Skeletal muscle satellite cell (primary cell): ENCODE results near the gene CCL26.
"Not testable (repeated sequence)": the region's sequence is repeated elsewhere in the genome, so short reads cannot be mapped to it uniquely, and the experiment has no call there.

Source experiments
- H3K27me3 ChIP-seq: 2 replicates; pipeline ENCODE4 v1.7.0; 2013; ENCODE audit warnings: low read length; ENCODE audit not compliant: control insufficient read depth, insufficient read depth
- H3K36me3 ChIP-seq: 2 replicates; pipeline ENCODE4 v1.7.0; 2013; ENCODE audit warnings: mild to moderate bottlenecking, control low read depth, low read length; ENCODE audit not compliant: insufficient read depth
- H3K4me1 ChIP-seq: 2 replicates; pipeline ENCODE4 v1.7.0; 2013; ENCODE audit warnings: low read length; ENCODE audit not compliant: control insufficient read depth, insufficient read depth
- H3K4me2 ChIP-seq: 2 replicates; pipeline ENCODE4 v1.7.0; 2013; ENCODE audit warnings: mild to moderate bottlenecking, low read length
- H3K4me3 ChIP-seq: 2 replicates; pipeline ENCODE4 v1.7.0; 2013; ENCODE audit warnings: low read length
- H3K9ac ChIP-seq: 2 replicates; pipeline ENCODE4 v1.7.0; 2013; ENCODE audit warnings: mild to moderate bottlenecking, low read depth, low read length, moderate library complexity
- H3K9me3 ChIP-seq: replicated peaks from 2 replicates; pipeline ENCODE4 v1.7.0; 2013; ENCODE audit warnings: mild to moderate bottlenecking, control low read depth, low read length

CCL26 gene

GRCh38 chr7:75809396-75809795 is 37.4 kb upstream of the CCL26 start:
- H3K9me3 ChIP-seq = peaks cover 9% of the 10 kb centered on the region
- no peak overlapping the region for H3K4me2 ChIP-seq
- H3K4me1 ChIP-seq = no peaks in the 10 kb centered on the region
- no peak overlapping the region for H3K4me3 ChIP-seq
- no peaks in the 10 kb centered on the region for H3K36me3 ChIP-seq
- H3K27me3 ChIP-seq = peaks cover 8% of the 10 kb centered on the region
- H3K9ac ChIP-seq = no peak overlapping the region

GRCh38 chr7:75808106-75808505 is 36.1 kb upstream of the CCL26 start:
- Histone ChIP-seq H3K9ac (no peak overlapping the region), H3K36me3 (no peaks in the 10 kb centered on the region), H3K4me2 (no peak overlapping the region), H3K4me3 (no peak overlapping the region), H3K9me3 (peaks cover 9% of the 10 kb centered on the region), H3K27me3 (peaks cover 13% of the 10 kb centered on the region), H3K4me1 (no peaks in the 10 kb centered on the region)

GRCh38 chr7:75807452-75807851 is 35.4 kb upstream of the CCL26 start:
- H3K4me1 ChIP-seq = no peaks in the 10 kb centered on the region

GRCh38 chr7:75806560-75807307 is 34.7 kb upstream of the CCL26 start:
- H3K27me3 ChIP-seq = peaks cover 9% of the 10 kb centered on the region
- H3K4me2 ChIP-seq = no peak overlapping the region
- no peak overlapping the region for H3K9ac ChIP-seq
- H3K36me3 ChIP-seq = no peaks in the 10 kb centered on the region
- H3K4me1 ChIP-seq = no peaks in the 10 kb centered on the region
- H3K4me3 ChIP-seq = no peak overlapping the region
- peaks cover 9% of the 10 kb centered on the region for H3K9me3 ChIP-seq

More at GRCh38 chr7:75807452-75807851, 35.4 kb upstream of the CCL26 start:
- Histone ChIP-seq H3K9me3 (peaks cover 9% of the 10 kb centered on the region), H3K36me3 (no peaks in the 10 kb centered on the region), H3K4me3 (no peak overlapping the region), H3K4me2 (no peak overlapping the region), H3K9ac (no peak overlapping the region), H3K27me3 (peaks cover 13% of the 10 kb centered on the region)

GRCh38 chr7:75804705-75805104 is 32.7 kb upstream of the CCL26 start:
- peaks cover 5% of the 10 kb centered on the region for H3K27me3 ChIP-seq
- no peak overlapping the region for H3K4me2 ChIP-seq
- peaks cover 9% of the 10 kb centered on the region for H3K9me3 ChIP-seq
- H3K36me3 ChIP-seq = no peaks in the 10 kb centered on the region
- no peaks in the 10 kb centered on the region for H3K4me1 ChIP-seq
- H3K9ac ChIP-seq = no peak overlapping the region
- no peak overlapping the region for H3K4me3 ChIP-seq

- Histone ChIP-seq H3K4me2 (no peak overlapping the region), H3K4me1 (no peaks in the 10 kb centered on the region), H3K9ac (no peak overlapping the region), H3K4me3 (no peak overlapping the region), H3K36me3 (no peaks in the 10 kb centered on the region), H3K9me3 (peaks cover 9% of the 10 kb centered on the region), H3K27me3 (peaks cover 5% of the 10 kb centered on the region)
Observed at GRCh38 chr7:75804004-75804403, 32.0 kb upstream of the CCL26 start.

- Histone ChIP-seq H3K4me3 (no peak overlapping the region), H3K4me2 (no peak overlapping the region), H3K36me3 (no peaks in the 10 kb centered on the region), H3K27me3 (peaks cover 9% of the 10 kb centered on the region), H3K4me1 (no peaks in the 10 kb centered on the region), H3K9ac (no peak overlapping the region), H3K9me3 (peaks cover 9% of the 10 kb centered on the region)
Observed at GRCh38 chr7:75802552-75802821, 30.5 kb upstream of the CCL26 start.

- H3K27me3 ChIP-seq = peaks cover 26% of the 10 kb centered on the region
- no peak overlapping the region for H3K4me2 ChIP-seq
- no peaks in the 10 kb centered on the region for H3K9me3 ChIP-seq
Observed at GRCh38 chr7:75798770-75799169, 26.8 kb upstream of the CCL26 start.

GRCh38 chr7:75796420-75796819 is 24.4 kb upstream of the CCL26 start:
- no peak overlapping the region for H3K4me2 ChIP-seq
- peaks cover 5% of the 10 kb centered on the region for H3K4me1 ChIP-seq
- no peaks in the 10 kb centered on the region for H3K9me3 ChIP-seq
- peaks cover 21% of the 10 kb centered on the region for H3K27me3 ChIP-seq
- H3K4me3 ChIP-seq = no peak overlapping the region
- no peak overlapping the region for H3K9ac ChIP-seq
- H3K36me3 ChIP-seq = no peaks in the 10 kb centered on the region

More at GRCh38 chr7:75798770-75799169, 26.8 kb upstream of the CCL26 start:
- no peaks in the 10 kb centered on the region for H3K4me1 ChIP-seq
- H3K9ac ChIP-seq = no peak overlapping the region
- H3K36me3 ChIP-seq = no peaks in the 10 kb centered on the region
- no peak overlapping the region for H3K4me3 ChIP-seq

GRCh38 chr7:75795831-75796285 is 23.8 kb upstream of the CCL26 start:
- H3K9ac ChIP-seq = no peak overlapping the region
- H3K27me3 ChIP-seq = peaks cover 21% of the 10 kb centered on the region
- no peaks in the 10 kb centered on the region for H3K9me3 ChIP-seq
- no peak overlapping the region for H3K4me3 ChIP-seq
- no peak overlapping the region for H3K4me2 ChIP-seq
- no peaks in the 10 kb centered on the region for H3K36me3 ChIP-seq
- peaks cover 8% of the 10 kb centered on the region for H3K4me1 ChIP-seq

GRCh38 chr7:75793676-75794075 is 21.7 kb upstream of the CCL26 start:
- Histone ChIP-seq H3K4me2 (no peak overlapping the region), H3K9me3 (no peaks in the 10 kb centered on the region), H3K27me3 (peaks cover 18% of the 10 kb centered on the region), H3K36me3 (no peaks in the 10 kb centered on the region), H3K4me1 (peaks cover 8% of the 10 kb centered on the region), H3K9ac (no peak overlapping the region), H3K4me3 (no peak overlapping the region)

- H3K9ac ChIP-seq, H3K4me3 ChIP-seq, H3K4me1 ChIP-seq, H3K4me2 ChIP-seq, H3K9me3 ChIP-seq, H3K36me3 ChIP-seq: not testable (repeated sequence)
- H3K27me3 ChIP-seq = peaks cover 17% of the 10 kb centered on the region
Observed at GRCh38 chr7:75792567-75792966, 20.6 kb upstream of the CCL26 start.
